NCI-H460 (cell line): Measurements from ENCODE around the gene FBLN2. TPM values are rescaled to one million over a fixed set of nuclear protein-coding genes. Genes with fewer than 3 reads are reported as not detected.
"Not testable (repeated sequence)": the region's sequence is repeated elsewhere in the genome, so short reads cannot be mapped to it uniquely, and the experiment has no call there.

Source experiments
- DNase-seq: peaks from one replicate; pipeline ENCODE4 v3.0.0-alpha.2; 2016; ENCODE audit warnings: low read depth; ENCODE audit errors: extremely low read depth
- polyA plus RNA-seq: library from polyadenylated mRNA; depleted of rRNA; stranded (reverse); fragments of >200 nt; gene quantifications from 2 replicates; pipeline ENCODE4 v1.2.3, GENCODE V29; 2014; cell fraction: nucleus; rRNA removed
- total RNA-seq: library from RNA; depleted of rRNA; stranded (reverse); fragments of >200 nt; shearing (Covaris generic); gene quantifications from 2 replicates; pipeline ENCODE4 v1.2.3, GENCODE V29; 2014; rRNA removed

FBLN2 gene
- total RNA-seq, result not detected in 2 replicates
- polyA plus RNA-seq, result not detected in 2 replicates

DNA sequence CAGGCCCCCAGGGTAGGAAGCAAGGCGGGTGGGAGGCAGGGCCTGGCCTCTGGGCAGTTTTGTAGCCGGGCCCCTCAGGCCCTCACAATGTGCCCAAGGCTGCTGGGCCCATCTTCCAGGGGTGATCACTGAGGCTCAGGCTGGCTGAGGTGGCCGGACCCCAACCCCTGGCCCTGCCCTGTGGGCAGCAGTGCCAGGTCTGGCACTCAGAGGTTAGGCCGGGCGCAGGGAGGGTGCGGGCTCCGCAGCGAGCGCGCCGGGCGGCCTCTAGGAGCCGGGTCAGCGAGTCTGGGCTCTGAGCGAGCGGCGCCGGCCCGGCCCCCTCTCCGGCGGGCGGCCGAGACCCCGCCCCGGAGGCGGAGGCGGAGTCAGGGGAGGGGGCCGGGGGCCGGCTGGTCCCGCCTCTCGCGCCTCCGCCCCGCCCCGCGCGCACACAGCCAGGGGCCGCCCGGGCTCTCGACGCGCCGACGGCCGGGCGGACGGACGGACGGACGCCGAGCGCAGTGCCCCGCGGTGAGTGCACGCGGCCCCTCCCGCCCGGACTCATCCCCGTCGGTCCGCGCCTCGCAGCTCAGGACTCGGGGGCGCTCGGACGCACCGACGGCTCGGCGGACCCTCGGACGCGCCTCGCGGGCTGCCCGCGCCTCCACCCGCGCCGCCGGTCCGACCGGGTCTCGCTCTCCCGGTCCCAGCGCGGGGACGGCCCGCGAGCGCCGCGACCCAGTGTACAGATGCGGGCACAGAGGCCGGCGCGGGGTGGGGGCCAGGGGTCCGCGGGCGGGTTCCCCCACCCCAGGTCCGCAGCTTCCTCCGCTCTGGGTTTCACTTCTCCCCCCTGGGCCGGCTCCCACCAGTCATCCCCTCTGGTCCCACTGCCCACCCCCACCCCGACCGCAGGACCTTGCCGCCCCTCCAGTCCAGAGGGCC, at the start of gene FBLN2:
Gene FBLN2, plus strand, starts transcription at position 430 of the 927 bp plus-strand sequence. CDS start 21,231 bp downstream, outside the sequence.
- DNase-seq, result no peak

DNA sequence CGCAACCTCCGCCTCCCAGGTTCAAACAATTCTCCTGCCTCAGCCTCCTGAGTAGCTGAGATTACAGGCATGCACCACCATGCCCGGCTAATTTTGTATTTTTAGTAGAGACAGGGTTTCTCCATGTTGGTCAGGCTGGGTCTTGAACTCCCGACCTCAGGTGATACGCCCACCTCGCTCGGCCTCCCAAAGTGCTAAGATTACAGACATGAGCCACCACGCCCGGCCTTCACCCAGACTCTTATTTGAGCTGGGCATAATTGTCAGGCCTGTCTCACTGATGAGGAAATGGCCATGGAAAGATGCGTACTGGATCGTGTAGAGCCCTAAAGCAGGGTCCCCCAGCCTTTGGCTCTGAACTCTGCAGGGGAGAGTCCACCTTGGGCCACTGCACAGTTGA, 49.7 kb upstream of the FBLN2 start:
- DNase-seq, result not testable (repeated sequence)

DNA sequence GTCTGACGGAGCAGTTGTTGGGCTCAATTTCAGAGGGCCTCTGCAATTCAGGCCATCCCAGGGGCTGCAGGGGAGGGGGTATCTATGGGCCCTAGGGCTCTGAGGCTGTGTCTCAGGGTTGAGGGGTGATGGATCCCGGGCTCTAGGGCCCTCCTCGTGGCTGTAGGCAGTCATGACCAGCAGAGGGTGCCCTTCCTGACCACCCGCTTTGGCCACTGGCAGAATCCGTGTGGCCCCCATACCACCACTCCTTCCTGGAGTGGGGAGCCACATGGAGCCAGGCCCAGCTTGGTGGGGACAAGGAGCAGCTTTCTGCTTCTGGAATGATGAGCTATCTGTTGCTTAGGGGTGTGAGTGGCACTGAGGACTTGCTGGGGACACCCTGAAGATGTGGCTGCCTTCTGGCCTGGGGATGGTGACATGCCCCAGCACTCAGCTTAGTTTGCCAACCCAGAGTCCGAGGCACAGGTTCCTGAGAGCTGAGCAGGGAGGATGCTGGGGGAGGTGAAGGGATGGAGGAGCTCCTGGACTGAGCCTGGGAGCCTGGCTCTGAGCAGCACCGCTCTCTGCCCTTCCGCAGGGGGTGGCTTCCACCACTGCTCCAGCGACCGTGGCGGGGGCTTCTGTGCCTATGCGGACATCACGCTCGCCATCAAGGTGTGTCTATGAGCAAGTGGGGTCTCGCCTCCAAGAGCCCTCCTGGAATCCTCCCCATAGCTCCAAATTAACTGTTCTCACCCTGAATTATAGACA, 48.6 kb upstream of the FBLN2 start:
- no peak for DNase-seq

DNA sequence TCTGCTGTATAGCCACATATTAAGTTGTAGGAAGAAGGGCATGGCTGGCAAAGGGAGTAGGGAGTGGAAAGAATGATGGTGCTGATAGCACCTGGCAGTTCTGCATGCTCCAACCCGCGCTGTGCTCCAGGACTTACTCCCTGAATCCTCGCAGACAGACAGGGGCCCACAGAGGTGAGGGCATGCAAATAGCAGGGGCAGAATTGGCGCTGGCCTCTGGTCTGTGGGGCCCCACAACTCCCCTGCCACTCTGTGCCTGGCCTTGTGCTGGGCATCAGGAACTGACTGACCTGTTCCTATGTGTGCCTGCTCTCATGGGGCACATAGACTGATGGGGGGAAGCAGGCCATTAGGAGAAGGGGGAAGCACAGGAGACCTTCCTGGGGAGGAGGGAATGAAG, 47.9 kb upstream of the FBLN2 start:
- no peak for DNase-seq

DNA sequence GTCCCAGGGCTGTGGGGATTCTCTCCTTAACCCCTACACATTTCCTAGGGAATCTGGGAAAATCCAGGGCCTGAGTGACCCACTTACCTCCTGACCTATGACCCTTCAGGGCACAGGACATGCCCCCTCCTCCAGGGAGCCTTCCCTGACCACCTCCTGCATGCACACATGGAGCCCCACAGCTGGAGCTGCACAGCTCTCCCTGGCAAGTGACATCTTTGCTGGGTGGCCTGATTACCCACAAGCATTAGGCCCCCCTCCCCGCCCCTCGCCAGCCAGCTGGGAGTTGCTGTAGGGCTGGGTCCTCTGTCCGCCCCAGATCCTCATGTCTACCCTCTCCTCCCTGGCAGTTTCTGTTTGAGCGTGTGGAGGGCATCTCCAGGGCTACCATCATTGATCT, 47.4 kb upstream of the FBLN2 start:
- no peak for DNase-seq

DNA sequence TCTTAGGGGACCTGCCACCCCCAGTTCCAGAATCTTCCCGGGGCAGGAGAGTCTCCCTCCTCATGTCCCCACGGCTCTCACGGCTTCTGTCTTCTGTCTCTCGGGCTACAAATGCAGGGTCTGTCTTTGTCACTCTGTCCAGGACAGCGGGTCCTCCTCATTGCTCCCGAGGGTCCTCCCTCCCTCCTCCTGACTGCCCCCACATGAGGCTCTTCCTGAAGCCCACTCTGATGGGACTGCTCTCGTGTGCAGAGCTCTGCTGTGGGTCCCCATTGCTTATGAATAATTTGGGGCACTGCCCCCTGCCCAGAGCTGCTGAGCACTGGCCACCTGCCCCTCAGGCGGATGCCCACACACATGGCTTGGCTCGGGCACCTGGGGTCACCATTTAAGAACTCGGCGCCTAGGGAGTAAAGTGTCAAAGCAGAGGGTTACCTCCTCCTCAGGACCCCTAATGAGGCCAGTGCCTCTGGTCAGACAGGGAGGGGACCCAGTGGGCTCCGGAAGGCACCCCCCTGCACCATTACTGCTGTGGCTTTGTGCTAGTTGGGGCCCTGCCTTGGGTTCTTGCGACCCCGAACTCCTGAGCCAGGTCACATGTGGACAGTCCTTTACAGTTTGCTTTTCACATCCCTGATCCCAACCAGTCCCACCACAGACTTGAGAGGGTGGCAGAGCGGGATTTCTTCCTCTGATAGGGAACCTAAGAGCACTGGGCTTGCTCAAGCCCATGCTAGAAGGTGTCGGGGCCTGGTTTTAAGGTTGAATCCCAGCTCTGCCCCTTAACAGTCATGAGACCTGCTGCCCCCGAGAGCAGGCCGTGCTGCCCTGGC, 46.8 kb upstream of the FBLN2 start:
- no peak for DNase-seq

DNA sequence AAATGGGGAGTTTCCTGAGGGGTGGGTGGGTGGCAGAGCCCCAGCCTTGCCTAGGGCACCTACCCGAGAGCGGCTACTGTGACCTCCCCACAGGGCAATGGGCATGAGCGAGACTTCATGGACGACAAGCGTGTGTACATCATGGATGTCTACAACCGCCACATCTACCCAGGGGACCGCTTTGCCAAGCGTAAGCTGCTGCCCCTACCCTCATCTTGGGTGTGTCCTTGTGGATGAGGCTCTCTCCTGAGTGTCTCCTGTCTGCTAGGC, 46.2 kb upstream of the FBLN2 start:
- DNase-seq, result no peak

DNA sequence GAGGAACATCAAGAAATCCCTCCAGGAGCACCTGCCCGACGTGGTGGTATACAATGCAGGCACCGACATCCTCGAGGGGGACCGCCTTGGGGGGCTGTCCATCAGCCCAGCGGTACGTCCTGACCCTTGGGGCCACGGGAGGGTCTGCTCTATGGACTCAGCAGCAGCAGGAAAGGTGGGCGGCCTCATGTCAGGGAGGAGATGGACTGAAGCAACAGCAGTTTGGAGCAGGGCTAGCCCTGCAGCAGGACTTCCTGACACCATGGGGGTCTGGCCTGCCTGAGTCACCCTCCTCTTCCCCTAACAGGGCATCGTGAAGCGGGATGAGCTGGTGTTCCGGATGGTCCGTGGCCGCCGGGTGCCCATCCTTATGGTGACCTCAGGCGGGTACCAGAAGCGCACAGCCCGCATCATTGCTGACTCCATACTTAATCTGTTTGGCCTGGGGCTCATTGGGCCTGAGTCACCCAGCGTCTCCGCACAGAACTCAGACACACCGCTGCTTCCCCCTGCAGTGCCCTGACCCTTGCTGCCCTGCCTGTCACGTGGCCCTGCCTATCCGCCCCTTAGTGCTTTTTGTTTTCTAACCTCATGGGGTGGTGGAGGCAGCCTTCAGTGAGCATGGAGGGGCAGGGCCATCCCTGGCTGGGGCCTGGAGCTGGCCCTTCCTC, 44.6 kb upstream of the FBLN2 start:
- DNase-seq, result no peak

DNA sequence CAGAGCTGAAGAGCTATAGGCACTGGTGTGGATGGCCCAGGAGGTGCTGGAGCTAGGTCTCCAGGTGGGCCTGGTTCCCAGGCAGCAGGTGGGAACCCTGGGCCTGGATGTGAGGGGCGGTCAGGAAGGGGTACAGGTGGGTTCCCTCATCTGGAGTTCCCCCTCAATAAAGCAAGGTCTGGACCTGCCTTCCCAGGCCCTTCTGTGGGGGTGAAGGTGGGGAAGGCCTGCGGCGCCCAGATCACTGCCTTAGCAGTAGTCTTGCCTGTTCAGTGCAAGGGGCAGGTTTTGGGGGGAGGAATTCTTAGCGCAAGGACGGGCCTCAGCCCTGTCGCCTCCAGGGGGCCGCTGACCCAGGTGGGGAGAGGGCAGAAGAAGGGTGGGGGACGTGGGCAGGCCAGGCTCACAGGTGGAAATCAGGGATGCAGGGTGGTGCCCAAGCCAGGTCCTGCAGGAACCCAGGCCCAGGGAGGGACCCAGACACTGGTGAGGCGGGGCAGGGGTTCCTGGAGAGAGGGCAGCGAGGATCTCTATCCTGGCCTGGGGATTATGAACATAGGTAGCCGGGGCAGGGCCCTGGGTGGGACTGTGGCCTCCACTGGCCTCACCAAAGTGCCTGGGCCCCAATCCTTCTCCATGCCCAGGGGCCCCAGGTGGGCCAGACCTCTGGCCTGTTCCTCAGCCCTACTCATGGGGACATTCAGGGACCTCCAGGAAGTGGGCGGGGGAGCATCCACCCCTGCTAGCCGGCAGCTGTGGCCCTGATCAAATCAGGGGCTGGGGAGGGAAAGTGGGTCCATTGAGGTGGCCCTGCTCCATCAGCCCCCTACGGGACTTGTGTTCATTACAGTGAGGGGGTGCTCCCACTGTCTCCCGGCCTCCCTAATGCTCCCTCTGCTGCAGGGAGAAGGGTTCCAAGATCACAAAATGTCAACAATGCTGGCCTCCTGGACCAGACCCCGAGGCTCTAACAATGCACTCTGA, 43.5 kb upstream of the FBLN2 start:
- no peak for DNase-seq

DNA sequence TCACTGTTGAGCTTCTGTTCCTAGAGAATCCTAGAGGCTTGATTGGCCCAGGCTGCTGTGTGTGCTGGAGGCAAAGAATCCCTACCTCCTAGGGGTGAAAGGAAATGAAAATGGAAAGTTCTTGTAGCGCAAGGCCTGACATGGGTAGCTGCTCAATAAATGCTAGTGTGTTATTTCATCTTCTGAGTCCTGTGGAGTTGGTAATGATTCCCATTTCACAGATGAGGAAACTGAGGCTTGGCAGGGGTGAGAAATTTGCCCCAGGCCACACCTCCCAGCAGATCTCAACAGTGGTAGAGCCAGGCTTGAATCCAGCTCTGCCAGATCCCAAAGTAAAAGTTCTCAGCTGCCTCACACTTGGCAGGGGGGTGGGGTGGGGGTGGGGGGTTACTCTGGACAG, 42.7 kb upstream of the FBLN2 start:
- no peak for DNase-seq

DNA sequence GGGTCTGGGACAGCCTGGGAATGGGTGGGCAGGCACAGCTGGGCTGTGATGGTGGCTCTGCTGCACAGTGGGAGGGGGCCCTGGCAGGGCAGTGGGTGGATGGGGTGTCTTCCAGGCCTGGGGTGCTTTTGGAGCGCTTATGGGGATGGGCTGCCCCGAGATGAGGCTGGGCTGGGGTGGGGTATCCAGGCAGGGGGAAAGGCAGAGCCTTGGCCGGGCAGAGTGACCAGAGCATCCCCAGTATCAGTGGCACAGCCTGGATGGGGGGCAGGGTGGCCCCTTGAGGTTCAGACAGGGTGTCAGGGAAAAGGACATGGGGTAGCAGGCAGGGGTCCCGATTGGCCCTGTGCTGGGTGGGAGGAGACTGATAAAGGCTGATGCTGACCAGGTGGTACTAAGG, 42.2 kb upstream of the FBLN2 start:
- no peak for DNase-seq

DNA sequence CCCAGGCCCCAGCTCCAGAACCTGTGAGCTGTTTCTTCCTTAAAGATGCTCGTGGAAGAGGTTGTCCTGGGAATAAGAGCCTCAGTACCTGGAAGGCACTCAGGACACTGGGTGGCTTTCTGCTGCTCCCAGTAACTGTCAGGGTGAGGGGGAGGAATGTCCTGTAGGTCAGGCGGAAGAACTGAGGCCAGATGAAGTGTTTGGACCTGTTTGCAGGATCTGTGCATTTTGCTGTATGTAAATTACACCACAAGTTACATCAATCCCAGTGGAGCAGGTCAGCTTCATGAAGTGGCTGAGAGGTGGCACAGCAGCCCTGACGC, 41.7 kb upstream of the FBLN2 start:
- DNase-seq, result no peak

DNA sequence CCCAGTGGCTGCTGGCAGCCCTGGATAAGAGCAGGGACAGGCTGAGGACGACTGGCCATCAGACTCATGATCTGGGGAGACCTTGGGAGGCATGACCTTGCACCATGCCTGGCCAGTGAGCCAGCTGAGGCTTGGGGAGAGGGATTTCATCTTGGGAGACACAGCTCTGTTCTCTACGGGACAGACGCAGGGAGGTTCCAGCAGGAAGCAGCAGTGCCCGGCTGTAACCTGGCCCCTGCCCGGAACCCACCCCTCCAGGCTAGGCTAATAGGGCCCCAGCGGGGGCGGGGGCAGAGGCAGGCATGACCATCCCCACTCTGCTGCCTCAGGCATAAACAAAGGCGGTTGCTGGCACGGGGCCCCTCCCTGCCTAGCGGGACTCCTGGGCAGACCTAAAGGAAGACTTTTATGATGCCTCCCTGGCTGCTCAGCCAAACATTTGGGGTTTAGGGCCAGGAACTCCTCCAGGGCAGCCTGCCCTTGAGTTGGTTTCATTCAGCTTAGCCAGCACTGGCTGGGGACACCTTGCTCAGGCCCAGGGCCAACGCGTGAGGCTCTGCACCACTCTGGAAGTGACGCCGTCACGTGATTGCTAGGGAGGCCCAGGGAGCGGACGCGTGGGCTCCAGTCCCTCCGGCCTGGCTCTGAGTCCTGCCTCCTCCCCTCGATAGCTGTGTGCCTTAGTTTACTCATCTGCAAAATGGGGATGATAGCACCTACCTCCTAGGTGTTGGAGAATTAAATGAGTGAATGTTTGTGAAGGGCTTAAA, 41.2 kb upstream of the FBLN2 start:
- DNase-seq, result no peak

DNA sequence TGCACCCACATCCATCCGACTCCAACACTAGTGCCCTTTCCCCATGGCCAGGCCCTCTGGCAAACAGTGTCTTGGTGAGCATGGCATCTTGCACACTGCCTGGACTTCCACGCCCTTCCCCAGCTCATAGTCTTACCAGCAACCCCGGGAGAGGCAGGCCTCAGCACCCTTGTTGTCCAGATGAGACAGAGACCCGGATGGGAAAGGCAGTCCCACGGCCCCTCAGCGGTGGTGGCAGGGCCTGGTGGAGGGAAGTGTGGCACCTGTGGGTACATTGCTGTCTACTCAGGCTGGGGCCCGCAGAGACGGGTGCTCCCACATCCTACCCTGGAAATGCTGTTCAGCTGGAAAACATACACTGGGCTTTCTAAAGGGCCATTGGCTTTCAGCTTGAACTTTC, 40.4 kb upstream of the FBLN2 start:
- no peak for DNase-seq

DNA sequence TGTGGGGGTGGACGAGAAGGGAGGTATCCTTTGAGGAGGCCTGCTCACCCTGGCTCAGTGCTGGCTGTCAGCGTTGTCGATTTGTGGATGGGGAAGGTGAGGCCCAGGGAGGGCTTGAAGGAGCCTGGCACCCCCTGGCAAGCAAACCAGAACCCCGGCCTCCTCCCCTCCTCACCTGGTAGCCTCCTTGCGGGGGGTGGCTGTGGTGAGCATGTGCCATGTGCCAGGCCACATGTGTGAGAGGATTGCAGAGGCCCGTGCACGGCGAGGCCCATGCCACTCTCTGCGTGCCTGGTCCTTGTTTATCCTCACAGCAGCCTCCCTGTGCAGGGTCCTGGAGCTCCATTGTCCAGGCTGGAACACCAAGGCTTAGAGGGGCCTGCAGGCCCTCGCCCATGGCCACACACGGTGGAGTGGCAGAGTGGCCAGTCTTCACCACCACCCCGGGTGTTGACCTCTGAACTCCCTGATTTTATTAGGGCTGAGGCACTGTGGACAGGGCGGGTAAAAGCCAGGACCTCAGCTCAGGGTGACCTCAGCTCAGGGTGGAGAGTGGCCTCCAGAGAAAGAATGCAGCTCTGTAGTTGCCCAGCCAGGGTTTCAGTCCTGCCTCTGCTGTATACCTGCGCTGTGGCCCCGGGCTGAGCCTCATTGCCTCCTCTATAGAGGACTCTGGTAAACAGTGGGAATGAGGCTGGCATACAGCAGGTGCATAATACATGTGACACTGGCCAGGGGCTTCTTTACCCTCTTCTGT, 39.7 kb upstream of the FBLN2 start:
- no peak for DNase-seq

DNA sequence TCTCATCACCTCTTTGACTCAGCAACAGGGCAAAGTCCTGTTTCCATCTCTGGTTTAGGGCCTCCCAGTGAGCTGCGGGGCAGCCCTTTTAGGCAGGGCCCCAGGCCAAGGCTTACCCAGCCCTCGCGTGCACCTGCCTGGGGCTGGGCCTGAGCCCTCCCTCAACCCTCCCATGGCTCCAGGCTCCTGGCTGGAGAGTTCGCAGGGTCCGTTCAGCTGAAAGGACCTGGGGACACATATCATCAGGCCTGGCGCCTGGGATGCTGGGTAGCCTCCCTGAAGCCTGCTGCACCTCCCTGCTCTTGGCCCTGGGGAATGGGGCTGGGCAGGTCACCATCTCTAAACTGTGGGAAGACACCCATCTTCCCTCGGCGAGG, 39.1 kb upstream of the FBLN2 start:
- no peak for DNase-seq

DNA sequence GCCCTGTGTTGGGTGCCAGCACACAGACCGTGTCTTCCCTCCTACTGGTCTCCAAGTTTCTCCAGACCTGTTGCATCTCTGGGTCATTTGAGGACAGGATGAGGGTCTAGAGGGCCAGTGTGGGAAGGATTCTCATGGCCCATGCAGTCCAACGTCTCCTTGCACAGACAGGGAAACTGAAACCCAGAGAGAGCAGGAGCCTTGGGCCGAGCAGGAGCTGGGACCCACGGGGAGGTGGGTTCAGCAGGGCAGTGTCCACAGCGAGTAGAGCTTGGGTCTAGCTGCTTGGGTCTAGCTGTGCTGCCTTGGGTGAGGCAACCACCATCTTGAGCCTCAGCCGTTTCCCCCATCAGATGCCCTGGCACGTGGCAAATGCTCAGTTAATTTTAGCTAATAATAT, 36.5 kb upstream of the FBLN2 start:
- DNase-seq, result no peak
